AG10803 (cell line): ENCODE measurements around the gene ZNF138.

Source experiments
- DNase-seq: peaks from one replicate; pipeline ENCODE4 v3.0.0; 2010; ENCODE audit warnings: low read depth
- H3K4me3 ChIP-seq: 2 replicates; pipeline ENCODE4 v1.5.1; 2011; ENCODE audit warnings: mild to moderate bottlenecking, low read length, control low read depth
- CTCF ChIP-seq: conservative IDR thresholded peaks from 2 replicates; pipeline ENCODE4 v1.5.1; 2011; ENCODE audit warnings: mild to moderate bottlenecking, low read length, control low read depth, inconsistent platforms

The ZNF138 gene

GRCh38 chr7:64794171-64794844 is at the start of gene ZNF138:
Gene ZNF138 (plus strand): TSS chr7:64794428. CDS start chr7:64794569, 141 bp downstream.
- peak within 1 kb of the TSS; percentile 92 for H3K4me3 ChIP-seq
- no peak for TF ChIP-seq CTCF
- peak; percentile 91 for DNase-seq

GRCh38 chr7:64744680-64745079 is 49.5 kb upstream of the ZNF138 start:
- no peak for DNase-seq
- TF ChIP-seq CTCF = no peak
- no peak overlapping the region for H3K4me3 ChIP-seq

- H3K4me3 ChIP-seq = no peak overlapping the region
- no peak for DNase-seq
- no peak for TF ChIP-seq CTCF
These were observed 46.4 kb upstream of the ZNF138 start for GRCh38 chr7:64747802-64748201.

GRCh38 chr7:64753032-64753431 is 41.2 kb upstream of the ZNF138 start:
- no peak for DNase-seq
- no peak overlapping the region for H3K4me3 ChIP-seq
- TF ChIP-seq CTCF = no peak

- no peak for TF ChIP-seq CTCF
- no peak for DNase-seq
- no peak overlapping the region for H3K4me3 ChIP-seq
These were observed 38.4 kb upstream of the ZNF138 start for GRCh38 chr7:64755865-64756264.

GRCh38 chr7:64758151-64758550 is 36.1 kb upstream of the ZNF138 start:
- no peak for DNase-seq
- no peak for TF ChIP-seq CTCF
- H3K4me3 ChIP-seq = no peak overlapping the region

GRCh38 chr7:64768824-64769223 is 25.4 kb upstream of the ZNF138 start:
- DNase-seq = no peak
- H3K4me3 ChIP-seq = no peak overlapping the region
- TF ChIP-seq CTCF = no peak
